Peyer's patch (tissue), 4 donors: Measurements from ENCODE around the gene NACA2.

Experiments
- POLR2A ChIP-seq, 2 donors: fragments of 450-650 bp; IDR thresholded peaks; one replicate each; pipeline ENCODE4 v1.5.1; 2017; ENCODE audit warnings: antibody characterized with exemption in 2 of 2, mild to moderate bottlenecking in 2 of 2, moderate library complexity in 2 of 2
- TF ChIP-seq, protein P1 (sequence below), 6 experiments: fragments of 450-650 bp in 4 of 6; fragments of 200-600 bp in 2 of 6; sonication (generic) in 1 of 6; IDR thresholded peaks; one replicate each; pipeline ENCODE4 v1.5.1; 2017 to 2019; ENCODE audit warnings: antibody characterized with exemption in 6 of 6, mild to moderate bottlenecking in 3 of 6, moderate library complexity in 1 of 6

GRCh38 chr17:61584266-61584665 is 6.8 kb downstream of the NACA2 start:
- TF ChIP-seq, protein P1, sequence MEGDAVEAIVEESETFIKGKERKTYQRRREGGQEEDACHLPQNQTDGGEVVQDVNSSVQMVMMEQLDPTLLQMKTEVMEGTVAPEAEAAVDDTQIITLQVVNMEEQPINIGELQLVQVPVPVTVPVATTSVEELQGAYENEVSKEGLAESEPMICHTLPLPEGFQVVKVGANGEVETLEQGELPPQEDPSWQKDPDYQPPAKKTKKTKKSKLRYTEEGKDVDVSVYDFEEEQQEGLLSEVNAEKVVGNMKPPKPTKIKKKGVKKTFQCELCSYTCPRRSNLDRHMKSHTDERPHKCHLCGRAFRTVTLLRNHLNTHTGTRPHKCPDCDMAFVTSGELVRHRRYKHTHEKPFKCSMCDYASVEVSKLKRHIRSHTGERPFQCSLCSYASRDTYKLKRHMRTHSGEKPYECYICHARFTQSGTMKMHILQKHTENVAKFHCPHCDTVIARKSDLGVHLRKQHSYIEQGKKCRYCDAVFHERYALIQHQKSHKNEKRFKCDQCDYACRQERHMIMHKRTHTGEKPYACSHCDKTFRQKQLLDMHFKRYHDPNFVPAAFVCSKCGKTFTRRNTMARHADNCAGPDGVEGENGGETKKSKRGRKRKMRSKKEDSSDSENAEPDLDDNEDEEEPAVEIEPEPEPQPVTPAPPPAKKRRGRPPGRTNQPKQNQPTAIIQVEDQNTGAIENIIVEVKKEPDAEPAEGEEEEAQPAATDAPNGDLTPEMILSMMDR (IDR thresholded peaks at IDR 0.05) = no peak
- no peak for TF ChIP-seq POLR2A (IDR thresholded peaks at IDR 0.05)
